Hematopoietic multipotent progenitor cell treated with erythropoietin and hydrocortisone succinate and interleukin-3 and kit ligand, for 6 days (in vitro differentiated cells): ENCODE measurements around the gene NLRP10.

Source experiments
- DNase-seq: peaks from one replicate; pipeline ENCODE4 v3.0.0-alpha.2; 2015

NLRP10 gene

DNA sequence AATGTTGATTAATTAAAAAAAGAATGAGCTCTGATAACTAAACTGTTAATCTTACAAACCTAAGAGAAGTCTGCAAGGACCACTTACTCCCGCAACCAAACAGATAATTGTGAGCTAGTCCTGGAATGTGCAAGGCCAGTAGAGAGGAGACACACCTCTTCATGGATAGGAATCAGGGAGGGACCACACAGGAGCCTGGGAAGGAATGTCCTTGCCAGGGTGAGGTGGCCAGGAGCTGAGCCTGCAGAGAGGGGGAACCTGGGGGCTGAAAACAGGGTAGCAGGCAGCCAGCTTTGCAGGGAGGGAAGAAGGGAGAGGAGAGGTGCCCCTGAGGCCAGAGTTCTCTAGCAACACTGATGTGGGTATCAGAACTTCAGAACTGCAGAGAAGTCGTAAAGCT lies 9.4 kb upstream of the NLRP10 start:
- no peak for DNase-seq

DNA sequence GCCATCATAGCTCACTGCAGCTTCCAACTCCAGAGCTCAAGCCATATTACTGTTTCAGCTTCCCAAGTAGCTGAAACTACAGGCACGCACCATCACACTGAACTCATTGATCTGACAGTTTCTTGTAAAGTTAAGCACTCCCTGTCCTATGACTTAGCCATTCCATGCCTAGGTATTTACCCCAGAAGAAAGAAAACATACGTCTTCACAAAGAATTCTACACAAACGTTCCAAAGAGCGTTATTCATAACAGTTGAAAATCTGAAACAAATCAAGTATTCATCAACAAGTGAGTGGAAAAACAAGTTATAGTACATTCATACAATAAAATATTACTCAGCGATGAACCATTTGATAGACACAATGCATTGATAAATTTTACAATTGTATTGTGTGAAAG lies 7.8 kb upstream of the NLRP10 start:
- DNase-seq: no peak

DNA sequence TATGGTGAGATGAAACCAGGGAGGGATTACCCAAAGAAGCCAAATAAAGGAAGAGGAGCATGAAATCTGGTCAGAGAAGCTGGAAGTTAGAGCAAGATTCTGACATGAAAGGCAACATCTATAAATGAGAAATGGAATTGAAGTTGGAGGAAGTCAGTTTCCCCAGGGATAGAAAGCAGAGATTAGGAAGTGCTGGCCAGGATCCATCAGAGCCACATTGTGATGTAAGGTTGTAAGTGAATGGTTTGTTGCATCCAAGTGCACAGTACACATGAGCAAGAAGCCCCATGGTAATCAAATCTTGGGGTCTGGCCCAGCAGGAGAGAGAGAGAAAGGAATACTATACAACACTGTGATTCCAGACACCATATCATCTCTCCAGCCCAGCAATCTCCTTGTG lies 6.6 kb upstream of the NLRP10 start:
- DNase-seq: no peak

DNA sequence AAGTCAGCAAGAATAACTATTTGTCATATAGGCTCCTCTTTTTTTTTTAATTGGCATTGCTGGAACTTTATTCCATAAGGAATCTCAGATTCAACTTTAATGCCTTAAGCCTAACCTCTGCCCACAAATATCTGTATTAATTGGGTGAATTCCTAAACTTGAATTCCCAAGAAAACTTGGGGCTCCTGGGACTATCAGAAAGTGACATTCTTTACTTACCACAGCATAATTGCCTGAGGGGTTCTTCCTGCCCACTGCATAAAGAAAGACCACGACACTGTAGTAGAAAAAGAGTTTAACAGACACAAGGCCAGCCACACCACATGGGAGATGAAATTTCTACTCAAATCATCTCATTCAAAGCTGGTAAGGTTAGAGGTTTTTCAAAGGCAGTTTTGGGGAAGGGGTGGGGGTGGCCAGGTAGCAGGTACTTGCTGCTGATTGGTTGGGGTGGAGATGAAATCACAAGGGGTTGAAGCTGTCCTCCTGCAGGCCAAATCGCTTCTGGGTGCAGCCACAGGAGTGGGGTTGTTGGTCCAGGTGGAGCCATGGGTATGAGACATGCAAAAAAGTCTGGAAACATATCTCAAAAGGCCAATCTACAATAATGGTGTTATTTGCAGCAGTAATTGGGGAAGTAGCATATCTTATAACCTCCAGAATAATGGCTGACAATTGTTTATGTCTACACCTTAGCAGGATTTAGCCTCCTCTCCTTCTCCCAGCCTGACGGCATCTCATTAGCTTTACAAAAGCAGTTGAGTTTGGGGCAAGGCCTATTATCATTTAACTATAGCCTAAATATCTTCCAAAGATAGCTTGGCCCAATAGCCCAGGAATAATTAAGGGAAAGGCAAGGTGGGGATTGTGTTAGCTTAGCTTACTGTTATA lies 4.8 kb upstream of the NLRP10 start:
- no peak for DNase-seq

DNA sequence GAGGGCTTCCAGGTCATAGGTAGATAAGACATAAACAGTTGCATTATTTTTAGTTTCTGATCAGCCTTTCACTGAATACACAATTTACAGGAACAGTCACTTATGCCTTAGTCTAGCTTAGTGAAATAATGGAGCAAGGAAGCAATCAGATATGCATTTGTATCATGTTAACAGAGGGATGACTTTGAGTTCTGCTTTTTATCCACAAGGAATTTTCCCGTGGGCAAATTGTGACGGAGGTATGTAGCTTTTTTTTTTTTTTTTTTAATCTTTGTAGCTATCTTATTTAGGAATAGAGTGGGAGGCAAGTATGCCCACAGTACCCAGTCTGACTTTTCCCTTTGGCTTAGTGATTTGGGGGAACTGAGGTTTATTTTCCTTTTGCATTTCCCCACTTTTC lies 3.4 kb upstream of the NLRP10 start:
- no peak for DNase-seq

DNA sequence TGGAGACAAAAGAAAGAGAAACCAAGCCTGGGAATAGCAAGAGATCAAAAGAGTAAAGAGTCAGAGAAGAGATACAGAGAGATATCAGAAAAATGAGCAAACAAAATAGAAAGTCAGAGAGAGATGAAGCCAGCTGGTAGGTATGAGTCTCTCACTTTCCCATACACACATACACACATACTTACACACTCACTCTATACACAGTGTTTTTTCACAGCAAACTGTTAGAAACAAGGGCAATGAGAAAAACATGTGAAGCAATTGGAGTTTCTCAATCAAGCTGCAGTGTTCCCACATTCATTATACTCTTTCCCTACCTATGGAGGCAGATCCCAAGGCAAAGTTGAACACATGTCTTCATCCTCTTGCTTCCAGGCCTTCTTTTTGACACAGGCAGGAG lies 2.6 kb upstream of the NLRP10 start:
- no peak for DNase-seq

DNA sequence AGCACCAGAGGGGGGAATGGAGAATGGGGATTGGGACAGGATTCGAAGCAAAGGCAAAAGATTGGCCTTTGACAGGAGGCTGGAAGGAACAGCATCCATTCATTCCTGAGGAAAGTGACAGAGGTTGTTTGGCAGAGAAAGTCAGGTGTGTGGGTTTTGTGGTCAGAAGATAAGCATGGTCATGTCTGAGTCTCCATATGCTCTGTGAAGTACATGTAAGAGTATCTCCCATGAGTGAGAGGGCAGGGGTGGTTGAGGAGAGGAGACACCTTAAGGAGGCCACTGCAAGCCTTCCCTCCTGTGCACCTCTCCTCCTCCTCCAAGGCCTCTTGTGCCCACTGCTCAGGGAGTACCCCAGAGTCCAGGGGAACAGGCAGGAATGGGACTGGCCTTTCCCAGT lies 1.9 kb upstream of the NLRP10 start:
- DNase-seq: no peak

DNA sequence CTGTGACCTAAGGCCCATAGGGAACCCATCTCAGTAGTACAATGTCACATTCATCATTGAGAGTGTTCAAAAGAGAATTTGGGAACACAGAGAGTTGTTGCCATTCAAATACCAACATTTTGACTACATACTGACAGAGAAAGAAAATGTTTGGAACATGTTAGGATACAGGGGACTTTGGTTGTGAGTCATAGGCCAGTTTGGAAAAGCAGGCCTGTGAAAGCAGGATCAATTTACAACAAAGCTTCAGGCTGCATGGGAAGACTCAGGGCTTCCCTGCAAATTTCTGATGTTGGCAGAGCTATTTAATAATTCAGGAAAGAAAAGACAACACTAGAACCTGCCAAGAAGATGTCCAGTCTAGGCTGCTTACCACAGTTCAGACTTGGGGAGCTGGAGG lies 374 bp downstream of the NLRP10 start:
- DNase-seq: no peak

DNA sequence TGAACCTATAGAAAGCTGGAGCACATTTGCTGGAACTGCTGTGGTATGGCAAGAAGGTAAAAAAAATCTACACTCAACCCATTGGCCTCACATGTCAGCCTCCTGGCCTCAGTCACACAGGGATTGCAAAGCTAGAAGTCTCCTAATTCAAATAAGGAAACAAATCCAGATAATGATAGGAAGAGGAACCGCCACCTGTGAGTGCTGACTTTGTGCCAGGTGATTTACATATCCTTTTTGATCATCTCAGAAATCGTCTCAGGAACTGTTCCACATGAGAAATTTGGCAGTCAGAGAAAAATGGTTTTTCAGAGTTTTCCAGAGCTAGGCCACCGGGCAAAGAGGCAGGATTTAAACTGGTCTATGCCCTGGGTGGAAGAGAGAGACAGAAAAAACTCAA lies 986 bp downstream of the NLRP10 start:
- DNase-seq: no peak

DNA sequence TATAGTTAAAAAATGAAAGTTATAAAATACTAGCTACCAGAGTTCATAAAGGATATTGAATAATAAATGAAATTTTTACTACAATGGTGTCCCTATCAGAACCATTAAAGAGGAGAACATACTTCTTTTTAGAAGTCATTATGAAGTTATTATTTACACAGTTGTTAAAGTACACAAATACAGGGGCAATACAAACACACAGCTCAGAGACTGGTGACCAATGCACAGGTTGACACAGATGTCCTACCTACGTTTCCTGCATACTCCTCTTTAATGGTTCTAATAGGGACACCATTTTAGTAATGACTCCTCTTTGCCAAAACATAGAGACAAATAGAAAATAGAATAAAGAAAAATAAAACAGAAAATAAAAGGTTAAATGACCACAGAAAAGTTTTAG lies 10.1 kb downstream of the NLRP10 start:
- no peak for DNase-seq

DNA sequence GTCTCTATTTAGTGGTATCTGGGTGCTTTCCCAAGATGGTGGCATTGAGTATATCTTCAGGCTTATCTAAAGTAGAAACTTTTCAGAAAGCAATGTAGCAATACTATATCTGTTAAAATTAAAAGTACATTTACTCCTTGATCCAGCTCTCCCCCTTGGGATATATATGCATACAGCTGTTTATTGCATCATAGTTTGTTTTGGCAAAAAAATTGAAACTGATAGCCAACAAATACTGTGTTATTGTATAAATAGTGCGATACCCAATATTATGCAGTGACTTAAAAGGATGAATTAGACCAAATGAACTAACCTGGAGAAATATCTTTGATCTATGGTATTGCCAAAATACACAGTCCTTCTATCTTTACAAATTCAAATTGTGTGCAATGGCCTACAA lies 15.3 kb downstream of the NLRP10 start:
- no peak for DNase-seq

DNA sequence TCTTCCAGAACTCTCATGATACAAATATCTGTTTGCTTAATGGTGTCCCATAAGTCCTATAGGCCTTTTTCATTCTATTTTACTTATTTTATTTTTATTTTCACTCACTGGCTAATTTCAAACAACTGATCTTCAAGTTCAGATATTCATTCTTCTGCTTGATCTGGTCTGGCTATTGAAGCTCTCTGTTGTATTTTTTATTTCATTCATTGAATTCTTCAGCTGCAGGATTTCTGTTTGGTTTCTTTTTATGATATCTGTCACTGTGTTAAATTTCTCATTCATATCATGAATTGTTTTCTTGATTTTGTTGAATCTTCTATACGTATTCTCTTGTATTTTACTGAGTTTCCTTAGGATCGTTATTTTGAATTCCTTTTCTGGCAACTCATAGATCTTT lies 21.1 kb downstream of the NLRP10 start:
- DNase-seq: no peak

DNA sequence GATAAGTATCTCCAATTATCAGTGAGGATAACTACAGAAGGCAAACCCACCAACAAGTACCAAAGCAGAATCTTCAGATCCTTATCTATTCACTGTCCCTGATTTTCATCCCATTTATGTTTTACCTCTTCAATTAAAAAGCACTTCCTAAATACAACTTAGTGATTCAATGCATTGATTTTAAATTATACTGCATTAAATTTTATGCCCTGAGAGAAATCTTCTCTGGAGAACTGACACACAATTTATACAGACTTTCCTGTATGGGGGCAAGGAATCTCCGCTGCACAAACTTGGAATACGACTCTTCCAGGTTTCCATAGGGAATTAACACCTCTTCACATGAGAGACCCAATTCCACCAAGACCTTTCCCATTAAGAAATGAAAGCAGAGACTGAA lies 23.6 kb downstream of the NLRP10 start, which contains the start of gene OR10A3:
TSS of gene OR10A3 (minus strand) at position 101 of the 400 bp plus-strand sequence. CDS start 2,188 bp downstream, outside the sequence.
- no peak for DNase-seq

DNA sequence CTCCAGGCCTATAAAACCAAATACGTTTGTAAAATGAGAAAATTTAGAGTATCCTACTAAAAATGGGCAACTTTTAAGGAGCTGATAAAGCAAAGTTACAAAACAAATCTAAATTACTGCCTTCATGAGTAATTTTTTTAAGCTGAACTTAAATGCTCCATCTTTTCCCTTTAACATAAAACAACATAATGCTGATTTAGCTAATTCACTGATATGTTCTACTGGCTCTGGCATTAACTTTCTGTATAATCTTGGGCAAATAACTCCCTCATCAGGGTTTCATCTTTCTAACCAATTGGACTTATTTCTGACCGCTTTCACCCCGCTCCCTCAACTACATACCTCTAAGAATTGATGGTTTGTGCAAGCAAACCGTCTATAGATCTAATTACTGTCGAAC lies 24.1 kb downstream of the NLRP10 start:
- no peak for DNase-seq

DNA sequence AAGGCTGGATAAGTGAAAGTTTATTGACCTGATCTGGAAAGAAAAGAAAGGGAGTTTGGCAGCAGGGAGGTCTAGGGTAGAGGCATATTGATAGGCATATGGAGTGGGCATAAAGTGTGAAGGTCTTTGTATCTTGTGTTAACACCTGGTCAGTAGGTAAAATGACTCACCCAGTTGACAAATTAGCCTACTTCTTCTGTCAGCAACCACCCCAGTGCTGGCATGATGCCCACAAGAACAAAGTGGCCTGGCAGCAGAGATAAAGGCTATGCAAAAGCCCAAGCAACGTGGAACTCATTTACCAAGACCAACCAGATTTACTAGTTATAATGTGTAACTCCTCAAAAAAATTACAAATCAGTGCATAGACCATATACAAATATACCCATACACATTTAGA lies 28.6 kb downstream of the NLRP10 start:
- peak; percentile 49 for DNase-seq

DNA sequence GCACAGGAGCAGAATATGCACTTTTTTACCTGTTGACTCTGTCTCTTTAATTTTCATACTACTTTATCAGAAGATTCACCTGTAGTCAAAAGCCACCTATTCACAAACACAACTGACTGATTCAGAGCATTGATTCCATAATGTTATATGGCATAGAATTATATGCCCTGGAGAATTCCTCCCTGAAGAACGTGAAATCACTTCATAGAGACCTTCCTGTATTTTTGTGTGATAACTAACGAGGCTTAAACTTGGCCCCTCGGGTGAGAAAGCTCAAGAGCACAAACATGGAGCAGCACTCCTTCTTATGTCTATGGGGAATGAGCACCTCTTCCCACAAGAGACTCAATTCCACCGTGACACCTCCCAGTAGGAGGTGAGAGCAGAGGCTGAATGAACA lies 34.1 kb downstream of the NLRP10 start, which contains the start of gene OR10A6:
TSS of gene OR10A6 (minus strand) at position 101 of the 400 bp plus-strand sequence. CDS start 2,606 bp downstream, outside the sequence.
- no peak for DNase-seq

DNA sequence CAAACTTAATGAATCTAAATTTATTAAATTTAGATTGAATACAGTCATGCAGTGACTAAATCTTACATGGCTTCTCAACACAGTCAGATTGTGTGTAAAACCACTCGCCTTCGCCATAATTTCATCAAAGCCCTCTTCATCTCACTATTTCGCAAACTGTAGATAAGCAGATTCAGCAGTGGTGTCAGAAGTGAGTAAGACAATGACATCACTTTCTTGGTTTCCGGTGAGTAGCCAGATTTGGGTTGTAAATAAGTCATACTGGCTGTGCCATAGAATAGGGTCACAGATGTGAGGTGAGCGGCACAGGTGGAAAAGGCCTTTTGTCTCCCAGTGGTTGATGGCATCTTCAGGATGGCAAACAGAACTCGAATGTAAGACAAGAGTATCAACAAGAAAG lies 37.6 kb downstream of the NLRP10 start:
- no peak for DNase-seq

DNA sequence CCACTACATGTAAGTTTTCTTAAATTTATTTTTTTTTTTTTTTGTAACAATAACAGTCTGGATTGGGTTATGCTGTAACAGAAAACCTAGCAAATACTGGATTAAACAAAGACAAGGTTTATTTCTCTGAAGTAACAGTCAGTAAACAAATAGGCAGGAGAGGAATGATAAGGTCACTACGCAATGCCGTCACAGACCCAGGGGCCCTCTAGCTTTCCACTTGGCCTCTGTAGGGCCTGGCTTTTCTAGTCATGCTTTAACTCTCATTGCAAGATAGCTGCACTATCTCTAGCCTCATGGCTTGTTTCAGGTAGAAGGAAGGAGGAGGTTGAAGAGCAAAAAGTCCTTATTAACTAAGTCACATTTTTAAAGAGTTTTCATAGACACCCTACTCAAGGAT lies 40.7 kb downstream of the NLRP10 start:
- no peak for DNase-seq

DNA sequence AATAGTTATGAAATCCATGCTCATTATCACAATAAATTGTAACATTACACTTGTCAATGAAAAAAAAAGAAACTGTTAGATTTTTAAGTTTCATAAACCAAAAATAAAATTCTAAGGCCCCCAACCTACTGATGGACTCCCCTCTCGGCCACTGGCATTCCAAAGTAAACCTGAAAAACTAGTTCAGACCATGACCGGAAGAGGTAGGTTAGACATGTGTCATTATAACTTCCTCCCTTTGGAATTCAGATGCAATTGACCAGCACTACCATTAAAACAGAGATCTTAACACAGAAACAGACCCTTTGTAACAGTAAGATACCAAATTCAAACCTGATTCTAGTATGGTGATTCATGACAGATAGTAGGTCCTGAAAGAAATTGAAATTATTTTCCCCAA lies 47.1 kb downstream of the NLRP10 start:
- DNase-seq: no peak
